Suprapubic skin (tissue), 4 donors: ENCODE results near the gene ZFP36L2.

ENCODE experiments used
- POLR2A ChIP-seq, 2 donors: fragments of 450-650 bp; IDR thresholded peaks; one replicate each; pipeline ENCODE4 v1.6.1; 2017; ENCODE audit warnings: antibody characterized with exemption in 2 of 2, mild to moderate bottlenecking in 2 of 2, moderate library complexity in 2 of 2
- POLR2AphosphoS5 ChIP-seq, 3 donors: sonication (generic); formaldehyde crosslinking; IDR thresholded peaks; one replicate each; pipeline ENCODE4 v1.6.1; 2017; ENCODE audit warnings: antibody characterized with exemption in 3 of 3
- TF ChIP-seq, protein P1 (sequence below), 2 donors: fragments of 200-600 bp in 1 of 2; fragments of 450-650 bp in 1 of 2; sonication (generic) in 1 of 2; IDR thresholded peaks; one replicate each; pipeline ENCODE4 v1.5.1; 2016 to 2019; ENCODE audit warnings: antibody characterized with exemption in 2 of 2, mild to moderate bottlenecking in 1 of 2, moderate library complexity in 1 of 2

DNA sequence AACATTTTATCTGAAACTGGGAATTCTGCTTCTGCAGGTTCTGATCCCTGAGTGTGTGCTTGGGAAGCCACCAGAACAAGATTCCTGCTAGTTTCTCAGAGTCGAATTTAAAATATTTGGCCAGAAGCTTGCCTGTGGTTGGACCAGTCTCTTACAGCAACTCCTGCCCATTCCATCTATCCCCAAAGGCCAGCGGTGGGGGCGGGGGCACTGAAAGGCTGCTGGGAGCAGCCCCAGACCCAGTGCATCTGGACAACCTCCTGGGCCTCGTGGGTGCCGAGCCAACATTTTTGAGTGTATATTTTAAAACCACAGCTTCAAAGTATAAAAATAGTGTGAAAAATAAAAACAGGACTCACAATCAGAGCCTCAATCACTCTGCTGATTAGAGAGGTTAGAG, 38.6 kb upstream of the ZFP36L2 start:
- TF ChIP-seq, protein P1, sequence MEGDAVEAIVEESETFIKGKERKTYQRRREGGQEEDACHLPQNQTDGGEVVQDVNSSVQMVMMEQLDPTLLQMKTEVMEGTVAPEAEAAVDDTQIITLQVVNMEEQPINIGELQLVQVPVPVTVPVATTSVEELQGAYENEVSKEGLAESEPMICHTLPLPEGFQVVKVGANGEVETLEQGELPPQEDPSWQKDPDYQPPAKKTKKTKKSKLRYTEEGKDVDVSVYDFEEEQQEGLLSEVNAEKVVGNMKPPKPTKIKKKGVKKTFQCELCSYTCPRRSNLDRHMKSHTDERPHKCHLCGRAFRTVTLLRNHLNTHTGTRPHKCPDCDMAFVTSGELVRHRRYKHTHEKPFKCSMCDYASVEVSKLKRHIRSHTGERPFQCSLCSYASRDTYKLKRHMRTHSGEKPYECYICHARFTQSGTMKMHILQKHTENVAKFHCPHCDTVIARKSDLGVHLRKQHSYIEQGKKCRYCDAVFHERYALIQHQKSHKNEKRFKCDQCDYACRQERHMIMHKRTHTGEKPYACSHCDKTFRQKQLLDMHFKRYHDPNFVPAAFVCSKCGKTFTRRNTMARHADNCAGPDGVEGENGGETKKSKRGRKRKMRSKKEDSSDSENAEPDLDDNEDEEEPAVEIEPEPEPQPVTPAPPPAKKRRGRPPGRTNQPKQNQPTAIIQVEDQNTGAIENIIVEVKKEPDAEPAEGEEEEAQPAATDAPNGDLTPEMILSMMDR (IDR thresholded peaks at IDR 0.05), result no peak
- TF ChIP-seq POLR2A (IDR thresholded peaks at IDR 0.05) (no peak), POLR2AphosphoS5 (IDR thresholded peaks at IDR 0.05) (no peak)
